ENCODE results near the gene GJA1.
A peak's percentile ranks its signal among the peaks of the same experiment; 100 is the strongest.
"Not testable (repeated sequence)": the region's sequence is repeated elsewhere in the genome, so short reads cannot be mapped to it uniquely, and the experiment has no call there.

Gene GJA1

DNA sequence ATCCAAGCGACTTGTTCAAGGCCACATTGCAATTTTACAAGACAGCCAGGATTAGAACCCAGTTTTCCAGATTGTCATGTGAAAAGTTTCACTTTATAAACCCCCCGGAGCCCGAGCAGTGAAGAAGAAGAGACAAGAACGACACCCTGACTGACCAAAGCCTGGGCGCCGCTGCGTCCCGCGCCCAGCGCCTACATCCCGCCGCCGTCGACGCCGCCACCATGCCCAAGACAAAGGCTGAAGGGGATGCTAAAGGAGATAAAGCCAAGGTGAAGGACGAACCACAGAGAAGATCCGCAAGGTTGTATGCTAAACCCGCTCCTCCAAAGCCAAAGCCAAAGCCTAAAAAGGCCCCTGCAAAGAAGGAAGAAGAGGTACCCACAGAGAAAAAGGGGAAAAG is 27.1 kb upstream of the GJA1 start:
- Histone ChIP-seq H3K9ac (ENCODE audit: low read depth in 1 of 2, low read length in 2 of 2) (no peak overlapping the region), H3K9me3 (ENCODE audit: control insufficient read depth in 2 of 2, low read length in 2 of 2) (no peaks in the 10 kb centered on the region), H3K27ac (ENCODE audit: low read depth in 2 of 2, low read length in 2 of 2) (no peak overlapping the region), H3K36me3 (ENCODE audit: control insufficient read depth in 2 of 2, insufficient read depth in 2 of 2, low read length in 2 of 2) (no peaks in the 10 kb centered on the region), H3K27me3 (ENCODE audit: control insufficient read depth in 2 of 2, insufficient read depth in 2 of 2, low read length in 2 of 2) (no peaks in the 10 kb centered on the region), H3K4me3 (ENCODE audit: low read length in 2 of 2) (no peak overlapping the region), H3K4me1 (ENCODE audit: control insufficient read depth in 2 of 2, insufficient read depth in 2 of 2, low read length in 2 of 2) (no peaks in the 10 kb centered on the region)

GRCh38 chr6:121413879-121414278 is 21.6 kb upstream of the GJA1 start:
- H3K4me1 ChIP-seq (ENCODE audit: control insufficient read depth in 2 of 2, insufficient read depth in 2 of 2, low read length in 2 of 2): no peaks in the 10 kb centered on the region
- H3K27ac ChIP-seq (ENCODE audit: low read depth in 2 of 2, low read length in 2 of 2): no peak overlapping the region
- no peaks in the 10 kb centered on the region for H3K27me3 ChIP-seq (ENCODE audit: control insufficient read depth in 2 of 2, insufficient read depth in 2 of 2, low read length in 2 of 2)
- H3K9me3 ChIP-seq (ENCODE audit: control insufficient read depth in 2 of 2, low read length in 2 of 2): no peaks in the 10 kb centered on the region
- no peaks in the 10 kb centered on the region for H3K36me3 ChIP-seq (ENCODE audit: control insufficient read depth in 2 of 2, insufficient read depth in 2 of 2, low read length in 2 of 2)
- no peak overlapping the region for H3K4me3 ChIP-seq (ENCODE audit: low read length in 2 of 2)
- H3K9ac ChIP-seq (ENCODE audit: low read depth in 1 of 2, low read length in 2 of 2): no peak overlapping the region

GRCh38 chr6:121418346-121418745 is 17.1 kb upstream of the GJA1 start:
- H3K27me3 ChIP-seq (ENCODE audit: control insufficient read depth in 2 of 2, insufficient read depth in 2 of 2, low read length in 2 of 2): no peaks in the 10 kb centered on the region
- H3K27ac ChIP-seq (ENCODE audit: low read depth in 2 of 2, low read length in 2 of 2): no peak overlapping the region
- no peaks in the 10 kb centered on the region for H3K4me1 ChIP-seq (ENCODE audit: control insufficient read depth in 2 of 2, insufficient read depth in 2 of 2, low read length in 2 of 2)
- H3K4me3 ChIP-seq (ENCODE audit: low read length in 2 of 2): no peak overlapping the region
- no peaks in the 10 kb centered on the region for H3K9me3 ChIP-seq (ENCODE audit: control insufficient read depth in 2 of 2, low read length in 2 of 2)
- H3K9ac ChIP-seq (ENCODE audit: low read depth in 1 of 2, low read length in 2 of 2): no peak overlapping the region
- no peaks in the 10 kb centered on the region for H3K36me3 ChIP-seq (ENCODE audit: control insufficient read depth in 2 of 2, insufficient read depth in 2 of 2, low read length in 2 of 2)

GRCh38 chr6:121426686-121427085 is 8.8 kb upstream of the GJA1 start:
- Histone ChIP-seq H3K4me3 (ENCODE audit: low read length in 2 of 2) (no peak overlapping the region), H3K9me3 (ENCODE audit: control insufficient read depth in 2 of 2, low read length in 2 of 2) (no peaks in the 10 kb centered on the region), H3K27me3 (ENCODE audit: control insufficient read depth in 2 of 2, insufficient read depth in 2 of 2, low read length in 2 of 2) (no peaks in the 10 kb centered on the region), H3K36me3 (ENCODE audit: control insufficient read depth in 2 of 2, insufficient read depth in 2 of 2, low read length in 2 of 2) (no peaks in the 10 kb centered on the region), H3K4me1 (ENCODE audit: control insufficient read depth in 2 of 2, insufficient read depth in 2 of 2, low read length in 2 of 2) (no peaks in the 10 kb centered on the region), H3K27ac (ENCODE audit: low read depth in 2 of 2, low read length in 2 of 2) (no peak overlapping the region), H3K9ac (ENCODE audit: low read depth in 1 of 2, low read length in 2 of 2) (no peak overlapping the region)

DNA sequence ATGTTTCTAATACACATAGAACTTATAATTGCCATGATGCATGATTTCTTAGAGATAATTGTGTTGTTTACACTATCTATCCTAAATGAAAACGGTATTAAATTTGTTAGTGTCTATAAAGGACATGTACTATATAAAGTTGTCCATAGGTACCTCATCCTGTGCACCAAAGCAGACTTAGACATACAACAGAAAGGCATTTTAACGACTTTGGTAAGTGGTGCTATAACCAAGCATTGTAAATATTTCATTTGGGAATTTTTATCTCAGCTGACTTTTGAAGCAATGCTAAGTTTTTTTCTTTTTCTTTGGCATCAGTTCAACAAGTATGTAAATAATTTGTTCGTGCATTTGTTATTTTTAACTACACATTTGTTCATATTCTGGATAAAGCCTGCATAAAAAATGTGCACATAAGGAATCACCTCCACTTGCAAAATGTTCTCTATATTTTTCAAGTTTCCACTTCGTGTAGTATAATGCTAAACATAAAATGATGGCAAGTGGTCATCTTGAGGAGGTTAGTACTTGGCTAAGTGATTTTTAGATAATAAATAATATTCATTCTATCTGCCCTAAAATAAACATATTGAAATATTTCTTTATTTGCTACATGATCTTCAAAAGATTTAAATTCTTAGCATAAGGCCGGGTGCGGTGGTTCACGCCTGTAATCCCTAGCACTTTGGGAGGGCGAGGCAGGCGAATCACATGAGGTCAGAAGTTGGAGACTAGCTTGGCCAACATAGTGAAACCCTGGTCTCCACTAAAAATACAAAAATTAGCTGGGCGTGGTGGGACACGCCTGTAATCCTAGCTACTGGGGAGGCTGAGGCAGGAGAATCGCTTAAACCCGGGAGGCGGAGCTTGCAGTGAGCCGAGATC is 6.3 kb upstream of the GJA1 start:
- no peak overlapping the region for H3K9ac ChIP-seq (ENCODE audit: low read depth in 1 of 2, low read length in 2 of 2)
- H3K36me3 ChIP-seq (ENCODE audit: control insufficient read depth in 2 of 2, insufficient read depth in 2 of 2, low read length in 2 of 2): no peaks in the 10 kb centered on the region
- H3K4me1 ChIP-seq (ENCODE audit: control insufficient read depth in 2 of 2, insufficient read depth in 2 of 2, low read length in 2 of 2): no peaks in the 10 kb centered on the region
- no peaks in the 10 kb centered on the region for H3K9me3 ChIP-seq (ENCODE audit: control insufficient read depth in 2 of 2, low read length in 2 of 2)
- H3K27me3 ChIP-seq (ENCODE audit: control insufficient read depth in 2 of 2, insufficient read depth in 2 of 2, low read length in 2 of 2): no peaks in the 10 kb centered on the region
- no peak overlapping the region for H3K4me3 ChIP-seq (ENCODE audit: low read length in 2 of 2)
- no peak overlapping the region for H3K27ac ChIP-seq (ENCODE audit: low read depth in 2 of 2, low read length in 2 of 2)

GRCh38 chr6:121430514-121431460 is 4.7 kb upstream of the GJA1 start:
- H3K9ac ChIP-seq (ENCODE audit: low read depth in 1 of 2, low read length in 2 of 2): no peak overlapping the region
- peaks cover 3 to 4% of the 10 kb centered on the region in 2 donors for H3K27me3 ChIP-seq (ENCODE audit: control insufficient read depth in 2 of 2, insufficient read depth in 2 of 2, low read length in 2 of 2)
- no peak overlapping the region for H3K27ac ChIP-seq (ENCODE audit: low read depth in 2 of 2, low read length in 2 of 2)
- no peaks in the 10 kb centered on the region for H3K4me1 ChIP-seq (ENCODE audit: control insufficient read depth in 2 of 2, insufficient read depth in 2 of 2, low read length in 2 of 2)
- H3K36me3 ChIP-seq (ENCODE audit: control insufficient read depth in 2 of 2, insufficient read depth in 2 of 2, low read length in 2 of 2): no peaks in the 10 kb centered on the region
- H3K9me3 ChIP-seq (ENCODE audit: control insufficient read depth in 2 of 2, low read length in 2 of 2): no peaks in the 10 kb centered on the region
- no peak overlapping the region for H3K4me3 ChIP-seq (ENCODE audit: low read length in 2 of 2)

DNA sequence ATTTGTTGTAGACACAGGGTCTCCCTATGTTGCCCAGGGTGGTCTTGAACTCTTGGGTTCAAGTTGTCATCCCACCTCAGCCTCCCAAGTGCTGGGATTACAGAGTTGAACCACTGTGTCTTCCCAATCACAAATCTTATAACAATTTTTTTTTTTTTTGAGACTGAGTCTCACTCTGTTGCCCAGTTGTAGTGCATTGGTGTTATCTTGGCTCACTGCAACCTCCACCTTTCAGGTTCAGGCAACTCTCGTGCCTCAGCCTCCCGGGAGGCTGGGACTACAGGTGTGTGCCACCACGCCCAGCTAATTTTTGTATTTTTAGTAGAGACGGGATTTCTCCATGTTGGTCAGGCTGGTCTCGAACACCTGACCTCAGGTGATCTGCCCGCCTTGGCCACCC is 3.7 kb upstream of the GJA1 start:
- H3K9me3 ChIP-seq (ENCODE audit: control insufficient read depth in 2 of 2, low read length in 2 of 2); H3K9ac ChIP-seq (ENCODE audit: low read depth in 1 of 2, low read length in 2 of 2); H3K4me1 ChIP-seq (ENCODE audit: control insufficient read depth in 2 of 2, insufficient read depth in 2 of 2, low read length in 2 of 2); H3K36me3 ChIP-seq (ENCODE audit: control insufficient read depth in 2 of 2, insufficient read depth in 2 of 2, low read length in 2 of 2); H3K27me3 ChIP-seq (ENCODE audit: control insufficient read depth in 2 of 2, insufficient read depth in 2 of 2, low read length in 2 of 2); H3K27ac ChIP-seq (ENCODE audit: low read depth in 2 of 2, low read length in 2 of 2); H3K4me3 ChIP-seq (ENCODE audit: low read length in 2 of 2): not testable (repeated sequence)

- H3K9ac ChIP-seq (ENCODE audit: low read depth in 1 of 2, low read length in 2 of 2): no peak overlapping the region
- H3K4me1 ChIP-seq (ENCODE audit: control insufficient read depth in 2 of 2, insufficient read depth in 2 of 2, low read length in 2 of 2): peaks cover 2 to 6% of the 10 kb centered on the region in 2 donors
- H3K36me3 ChIP-seq (ENCODE audit: control insufficient read depth in 2 of 2, insufficient read depth in 2 of 2, low read length in 2 of 2): no peaks in the 10 kb centered on the region
- H3K27me3 ChIP-seq (ENCODE audit: control insufficient read depth in 2 of 2, insufficient read depth in 2 of 2, low read length in 2 of 2): peaks cover 15 to 21% of the 10 kb centered on the region in 2 donors
- no peaks in the 10 kb centered on the region for H3K9me3 ChIP-seq (ENCODE audit: control insufficient read depth in 2 of 2, low read length in 2 of 2)
- no peak overlapping the region for H3K27ac ChIP-seq (ENCODE audit: low read depth in 2 of 2, low read length in 2 of 2)
- no peak overlapping the region for H3K4me3 ChIP-seq (ENCODE audit: low read length in 2 of 2)
These were observed 1.2 kb upstream of the GJA1 start for GRCh38 chr6:121434037-121434770.

DNA sequence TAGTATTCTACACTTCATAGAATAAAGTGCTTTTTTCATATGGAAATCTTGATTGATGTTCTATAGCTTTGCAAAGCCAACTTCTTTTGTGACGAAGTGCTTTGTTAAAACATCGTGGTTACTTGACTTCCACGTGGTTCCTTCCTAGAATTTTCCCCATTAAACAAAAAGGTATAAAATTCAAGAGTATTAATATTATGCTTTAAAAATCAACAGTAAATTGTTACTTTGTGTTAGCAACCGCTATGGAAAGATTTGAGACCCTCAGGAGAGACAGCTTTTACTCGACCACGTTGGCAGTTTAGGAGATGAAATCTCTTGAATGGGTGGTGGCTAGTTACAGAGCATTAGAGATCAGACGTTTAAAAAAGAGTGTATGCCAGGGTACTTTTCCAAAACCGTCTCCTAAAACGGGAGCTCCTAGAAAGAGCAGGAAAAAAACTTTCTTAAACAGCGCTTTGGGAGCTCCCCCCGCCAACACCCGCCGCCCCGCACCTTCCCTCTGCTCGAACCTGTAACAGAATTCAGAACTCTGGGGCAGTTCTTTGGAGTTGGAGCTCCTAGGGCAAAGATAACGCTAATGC is 920 bp downstream of the GJA1 start:
- Histone ChIP-seq H3K27me3 (ENCODE audit: control insufficient read depth in 2 of 2, insufficient read depth in 2 of 2, low read length in 2 of 2) (peaks cover 15 to 21% of the 10 kb centered on the region in 2 donors), H3K4me3 (ENCODE audit: low read length in 2 of 2) (peak overlapping the region; percentile 50 to 78), H3K9me3 (ENCODE audit: control insufficient read depth in 2 of 2, low read length in 2 of 2) (no peaks in the 10 kb centered on the region), H3K27ac (ENCODE audit: low read depth in 2 of 2, low read length in 2 of 2) (peak overlapping the region; percentile 55 to 56), H3K36me3 (ENCODE audit: control insufficient read depth in 2 of 2, insufficient read depth in 2 of 2, low read length in 2 of 2) (no peaks in the 10 kb centered on the region), H3K4me1 (ENCODE audit: control insufficient read depth in 2 of 2, insufficient read depth in 2 of 2, low read length in 2 of 2) (peaks cover 2 to 6% of the 10 kb centered on the region in 2 donors), H3K9ac (ENCODE audit: low read depth in 1 of 2, low read length in 2 of 2) (peak overlapping the region; percentile 28 to 62)

All from mucosa of rectum (tissue), 2 donors.